ENCODE data around the gene SF3B3. TPM values are rescaled to one million over a fixed set of nuclear protein-coding genes. Genes with fewer than 3 reads are reported as not detected.

SF3B3 gene
- total RNA-seq, 1 experiment from 2014 or later: 475 TPM

- DNase-seq (ENCODE audit: low spot score) (no peak), ATAC-seq (no peak)
- Mint-ChIP-seq H3K4me1 (0 out of 2 replicates have a peak, but pooled peaks cover 3% of the 10 kb centered on the region), H3K27ac (no peak overlapping the region), H3K9me3 (no peaks in the 10 kb centered on the region), H3K27me3 (ENCODE audit: low read depth) (no peaks in the 10 kb centered on the region), H3K4me3 (no peak overlapping the region), H3K36me3 (peaks cover 6% of the 10 kb centered on the region; the same call in 1 of the 2 replicates)
- no peak for TF ChIP-seq NR2C2 (CRISPR knock-in tag; IDR thresholded peaks at IDR 0.05)
- TF ChIP-seq HMGA2 (CRISPR knock-in tag; IDR thresholded peaks at IDR 0.05): no peak
- no peak for TF ChIP-seq RORB (CRISPR knock-in tag; IDR thresholded peaks at IDR 0.05)
- no peak for TF ChIP-seq ZNF138 (CRISPR knock-in tag; conservative IDR thresholded peaks at IDR 0.05)
- no peak for TF ChIP-seq ATF3 (CRISPR knock-in tag; conservative IDR thresholded peaks at IDR 0.05)
- TF ChIP-seq, protein P1, sequence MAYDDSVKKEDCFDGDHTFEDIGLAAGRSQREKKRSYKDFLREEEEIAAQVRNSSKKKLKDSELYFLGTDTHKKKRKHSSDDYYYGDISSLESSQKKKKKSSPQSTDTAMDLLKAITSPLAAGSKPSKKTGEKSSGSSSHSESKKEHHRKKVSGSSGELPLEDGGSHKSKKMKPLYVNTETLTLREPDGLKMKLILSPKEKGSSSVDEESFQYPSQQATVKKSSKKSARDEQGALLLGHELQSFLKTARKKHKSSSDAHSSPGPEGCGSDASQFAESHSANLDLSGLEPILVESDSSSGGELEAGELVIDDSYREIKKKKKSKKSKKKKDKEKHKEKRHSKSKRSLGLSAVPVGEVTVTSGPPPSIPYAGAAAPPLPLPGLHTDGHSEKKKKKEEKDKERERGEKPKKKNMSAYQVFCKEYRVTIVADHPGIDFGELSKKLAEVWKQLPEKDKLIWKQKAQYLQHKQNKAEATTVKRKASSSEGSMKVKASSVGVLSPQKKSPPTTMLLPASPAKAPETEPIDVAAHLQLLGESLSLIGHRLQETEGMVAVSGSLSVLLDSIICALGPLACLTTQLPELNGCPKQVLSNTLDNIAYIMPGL (CRISPR knock-in tag; IDR thresholded peaks at IDR 0.05): no peak
- no peak for TF ChIP-seq CREM (CRISPR knock-in tag; IDR thresholded peaks at IDR 0.05)
- no peak for TF ChIP-seq MYBL2 (CRISPR knock-in tag; IDR thresholded peaks at IDR 0.05)
- no peak for TF ChIP-seq ELF4 (CRISPR knock-in tag; IDR thresholded peaks at IDR 0.05; ENCODE audit: low read depth)
- no peak for TF ChIP-seq ZNF416 (CRISPR knock-in tag; IDR thresholded peaks at IDR 0.05)
- no peak for TF ChIP-seq MXD4 (CRISPR knock-in tag; IDR thresholded peaks at IDR 0.05; ENCODE audit: borderline replicate concordance)
- no peak for TF ChIP-seq FOXJ3 (CRISPR knock-in tag; IDR thresholded peaks at IDR 0.05; ENCODE audit: borderline replicate concordance)
- TF ChIP-seq NFE2L1 (CRISPR knock-in tag; IDR thresholded peaks at IDR 0.05): no peak
- TF ChIP-seq ZNF232 (CRISPR knock-in tag; IDR thresholded peaks at IDR 0.05): no peak
- TF ChIP-seq, protein P2, sequence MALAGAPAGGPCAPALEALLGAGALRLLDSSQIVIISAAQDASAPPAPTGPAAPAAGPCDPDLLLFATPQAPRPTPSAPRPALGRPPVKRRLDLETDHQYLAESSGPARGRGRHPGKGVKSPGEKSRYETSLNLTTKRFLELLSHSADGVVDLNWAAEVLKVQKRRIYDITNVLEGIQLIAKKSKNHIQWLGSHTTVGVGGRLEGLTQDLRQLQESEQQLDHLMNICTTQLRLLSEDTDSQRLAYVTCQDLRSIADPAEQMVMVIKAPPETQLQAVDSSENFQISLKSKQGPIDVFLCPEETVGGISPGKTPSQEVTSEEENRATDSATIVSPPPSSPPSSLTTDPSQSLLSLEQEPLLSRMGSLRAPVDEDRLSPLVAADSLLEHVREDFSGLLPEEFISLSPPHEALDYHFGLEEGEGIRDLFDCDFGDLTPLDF (CRISPR knock-in tag; IDR thresholded peaks at IDR 0.05): no peak
- TF ChIP-seq SMAD3 (CRISPR knock-in tag; IDR thresholded peaks at IDR 0.05; ENCODE audit: borderline replicate concordance): no peak
- ChIA-PET POLR2A (no interaction called here), CTCF (interaction anchor here (0.5 to 5.3 kb wide), 2 partner anchors 10 to 76 kb away, joined by 5 to 22 read pairs; no protein-coding TSS in a partner anchor)
Measured at GRCh38 chr16:70480127-70481105, 43.2 kb upstream of the SF3B3 start.

GRCh38 chr16:70481929-70482536 lies 41.6 kb upstream of the SF3B3 start:
- Mint-ChIP-seq H3K4me3 (no peak overlapping the region), H3K4me1 (0 out of 2 replicates have a peak, but pooled peaks cover 3% of the 10 kb centered on the region), H3K9me3 (no peaks in the 10 kb centered on the region), H3K36me3 (peaks cover 12% of the 10 kb centered on the region; the same call in 1 of the 2 replicates), H3K27me3 (ENCODE audit: low read depth) (no peaks in the 10 kb centered on the region), H3K27ac (no peak overlapping the region)
- ATAC-seq (no peak), DNase-seq (ENCODE audit: low spot score) (no peak)
- ChIA-PET CTCF (interaction anchor here (5.3 kb wide), 1 partner anchor 12 kb away, joined by 22 read pairs; no protein-coding TSS in a partner anchor), POLR2A (interaction anchor here (1.2 kb wide), 1 partner anchor 41 kb away, joined by 3 read pairs; the partner anchor contains the start of gene COG4)
- TF ChIP-seq, protein P3, sequence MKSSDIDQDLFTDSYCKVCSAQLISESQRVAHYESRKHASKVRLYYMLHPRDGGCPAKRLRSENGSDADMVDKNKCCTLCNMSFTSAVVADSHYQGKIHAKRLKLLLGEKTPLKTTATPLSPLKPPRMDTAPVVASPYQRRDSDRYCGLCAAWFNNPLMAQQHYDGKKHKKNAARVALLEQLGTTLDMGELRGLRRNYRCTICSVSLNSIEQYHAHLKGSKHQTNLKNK (CRISPR knock-in tag; IDR thresholded peaks at IDR 0.05): no peak
- no peak for TF ChIP-seq CREM (CRISPR knock-in tag; IDR thresholded peaks at IDR 0.05)
- no peak for TF ChIP-seq KAT7 (CRISPR knock-in tag; IDR thresholded peaks at IDR 0.05; ENCODE audit: borderline replicate concordance)
- no peak for TF ChIP-seq TEAD4 (CRISPR knock-in tag; IDR thresholded peaks at IDR 0.05)
- TF ChIP-seq JAZF1 (CRISPR knock-in tag; IDR thresholded peaks at IDR 0.05): no peak
- no peak for TF ChIP-seq E2F5 (CRISPR knock-in tag; IDR thresholded peaks at IDR 0.05)
- no peak for TF ChIP-seq ZNF263 (CRISPR knock-in tag; IDR thresholded peaks at IDR 0.05; ENCODE audit: low read depth)
- TF ChIP-seq ELF4 (CRISPR knock-in tag; IDR thresholded peaks at IDR 0.05; ENCODE audit: low read depth): no peak
